Muscle of back (tissue), 11 donors: ENCODE measurements around the gene JADE3. TPM values are rescaled to one million over a fixed set of nuclear protein-coding genes. Genes with fewer than 3 reads are reported as not detected.
A peak's percentile ranks its signal among the peaks of the same experiment; 100 is the strongest.

ENCODE experiments used
- DNase-seq, 3 donors: peaks; one replicate each; pipeline versions ENCODE4 v3.0.0 to v3.0.0-alpha.2; 2013
- polyA plus RNA-seq, 10 donors: library from polyadenylated mRNA; unstranded; fragments of 120-200 nt; gene quantifications; one replicate each; pipeline ENCODE4 v1.2.1, GENCODE V29; 2013; ENCODE audit not compliant: insufficient read length in 10 of 10

Gene JADE3
- polyA plus RNA-seq, 10 donors, result 4.1 to 6.0 (median 5.0) TPM

GRCh38 chrX:46994096-46994495 lies 81.9 kb downstream of the JADE3 start:
- peak in 1 of 3 donors; percentile 7 for DNase-seq

GRCh38 chrX:47012131-47012530 lies 99.9 kb downstream of the JADE3 start:
- no peak for DNase-seq

GRCh38 chrX:47026198-47026597 lies 114.0 kb downstream of the JADE3 start:
- no peak for DNase-seq

- DNase-seq, result peak; percentile 50 to 68 (median 60)
These were observed 118.1 kb downstream of the JADE3 start for GRCh38 chrX:47030339-47030738.

- no peak for DNase-seq
These were observed 135.8 kb downstream of the JADE3 start for GRCh38 chrX:47047989-47048388.

GRCh38 chrX:47059142-47059874 lies 147.1 kb downstream of the JADE3 start:
- no peak for DNase-seq

GRCh38 chrX:47060708-47061107 lies 148.5 kb downstream of the JADE3 start:
- DNase-seq, result no peak

GRCh38 chrX:47061238-47061919 lies 149.2 kb downstream of the JADE3 start:
- DNase-seq, result no peak

GRCh38 chrX:47063179-47063578 lies 151.0 kb downstream of the JADE3 start:
- DNase-seq, result no peak

GRCh38 chrX:47068214-47068613 lies 156.0 kb downstream of the JADE3 start:
- no peak for DNase-seq

- DNase-seq, result no peak
These were observed 156.5 kb downstream of the JADE3 start for GRCh38 chrX:47068720-47069119.

GRCh38 chrX:47078129-47079043 lies 166.2 kb downstream of the JADE3 start, which contains the start of gene RGN:
Gene RGN, plus strand, starts transcription at chrX:47078443. Its CDS starts 2,702 bp downstream, at chrX:47081145.
- DNase-seq, result peak in 1 of 3 donors; percentile 27

- no peak for DNase-seq
These were observed 168.1 kb downstream of the JADE3 start for GRCh38 chrX:47080215-47080914.

- DNase-seq, result no peak
These were observed 168.7 kb downstream of the JADE3 start for GRCh38 chrX:47080915-47081236.

- no peak for DNase-seq
These were observed 179.0 kb downstream of the JADE3 start for GRCh38 chrX:47091149-47091775.

GRCh38 chrX:47093248-47093647 lies 181.0 kb downstream of the JADE3 start:
- DNase-seq, result peak; percentile 5 to 28 (median 15)

GRCh38 chrX:47093860-47094259 lies 181.6 kb downstream of the JADE3 start:
- DNase-seq, result no peak

GRCh38 chrX:47097018-47097417 lies 184.8 kb downstream of the JADE3 start:
- no peak for DNase-seq

- no peak for DNase-seq
These were observed 186.3 kb downstream of the JADE3 start for GRCh38 chrX:47098338-47099094.

- no peak for DNase-seq
These were observed 189.0 kb downstream of the JADE3 start for GRCh38 chrX:47101206-47101605.
